Kidney (tissue), 22 donors: ENCODE results near the gene APLNR. TPM values are rescaled to one million over a fixed set of nuclear protein-coding genes. Genes with fewer than 3 reads are reported as not detected.
"Not testable (repeated sequence)": the region's sequence is repeated elsewhere in the genome, so short reads cannot be mapped to it uniquely, and the experiment has no call there.

Experiments used
- DNase-seq, 5 donors: peaks; one replicate each; pipeline ENCODE4 v3.0.0-alpha.2; 2013 to 2020
- FAIRE-seq: peaks from 2 replicates; lab custom pipeline; 2012; peaks lifted over from hg19 to GRCh38; lab: Jason Lieb, UNC
- H3K27ac ChIP-seq, 2 donors: one replicate each; pipeline ENCODE4 v1.7.0; 2013; ENCODE audit warnings: low read depth in 2 of 2, low read length in 2 of 2, inconsistent platforms in 1 of 2
- H3K27me3 ChIP-seq: one replicate; pipeline ENCODE4 v1.7.1; 2013; ENCODE audit warnings: low read length, inconsistent platforms; ENCODE audit not compliant: control insufficient read depth, insufficient read depth
- H3K36me3 ChIP-seq, 3 donors: one replicate each; pipeline versions ENCODE4 v1.7.0 to v1.7.1; 2013; ENCODE audit warnings: low read length in 3 of 3, control low read depth in 1 of 3, inconsistent platforms in 1 of 3; ENCODE audit not compliant: insufficient read depth in 3 of 3, control insufficient read depth in 2 of 3
- H3K4me1 ChIP-seq, 3 donors: one replicate each; pipeline versions ENCODE4 v1.7.0 to v1.7.1; 2013; ENCODE audit warnings: low read length in 3 of 3, inconsistent platforms in 1 of 3, low read depth in 1 of 3; ENCODE audit not compliant: control insufficient read depth in 2 of 3, insufficient read depth in 2 of 3
- H3K4me3 ChIP-seq, 3 donors: one replicate each; pipeline versions ENCODE4 v1.7.0 to v1.8.1; 2013; ENCODE audit warnings: low read length in 3 of 3, control low read depth in 1 of 3, inconsistent platforms in 1 of 3
- H3K9ac ChIP-seq, 3 donors: one replicate each; pipeline versions ENCODE4 v1.7.0 to v1.7.1; 2013; ENCODE audit warnings: low read length in 3 of 3, control low read depth in 1 of 3, inconsistent platforms in 1 of 3
- H3K9me3 ChIP-seq, 3 donors: one replicate each; pipeline versions ENCODE4 v1.7.0 to v1.7.1; 2013; ENCODE audit warnings: low read length in 3 of 3, control low read depth in 1 of 3, inconsistent platforms in 1 of 3; ENCODE audit not compliant: control insufficient read depth in 2 of 3, insufficient read depth in 1 of 3
- intact Hi-C: fragments of 100-400 bp; cut with DNase I; formaldehyde crosslinking; loops from one replicate; pipeline ENCODE4 v1.11.1; 2022
- long read RNA-seq, 10 donors: library from polyadenylated mRNA in 1 of 10; unstranded in 1 of 10; transcript quantifications; one replicate each; pipeline ENCODE4 v2.0.0 and lab custom pipeline, GENCODE V29; 2021 to 2026
- polyA plus RNA-seq: library from polyadenylated mRNA; stranded (reverse); fragments of 350-450 nt; fragmentation: Illumina TruSeq; extraction: RNeasy Lipid Tissue Mini Kit (QIAGEN cat#74804); gene quantifications from one replicate; pipeline ENCODE4 v1.2.3, GENCODE V29; 2014; ENCODE audit warnings: low read depth, low replicate concordance; ENCODE audit not compliant: insufficient read depth
- total RNA-seq: library from RNA; stranded (reverse); fragmentation: NEBNext Ultra II Directional; extraction: Animal tissue kit (Norgen Biotek cat#: 25700); gene quantifications from one replicate; pipeline ENCODE4 v1.2.1, GENCODE V29; 2021
- TF ChIP-seq, protein P1 (sequence below): IDR thresholded peaks from 3 replicates; pipeline ENCODE4 v1.5.1; 2012; ENCODE audit warnings: mild to moderate bottlenecking, moderate library complexity, borderline replicate concordance; ENCODE audit not compliant: insufficient read depth; ENCODE audit errors: extremely low read depth
- donor health status: control.
- donor health status: control.
- donor health status: control.
- donor health status: control.
- donor health status: control.
- donor health status: DM: yes; HTN: yes; CAD: no.
- donor health status: Normal renal cell carcinoma (clear cell type).

The APLNR gene
- total RNA-seq (5.3 TPM), polyA plus RNA-seq (16.6 TPM)
- long read RNA-seq, donor 1, transcript APLNR-202 (1 exons, 3,609 nt), result major isoform, 101 of 103 reads
- long read RNA-seq, donor 1, partial matches to known transcripts, result 0 of 103 reads
- long read RNA-seq, donor 1, other reads (novel, unspliced or antisense), result 0 of 103 reads
- long read RNA-seq, donor 2, transcript APLNR-202 (1 exons, 3,609 nt), result major isoform, 88 of 90 reads
- long read RNA-seq, donor 2, partial matches to known transcripts, result 0 of 90 reads
- long read RNA-seq, donor 2, other reads (novel, unspliced or antisense), result 0 of 90 reads
- long read RNA-seq, donor 3, transcript APLNR-202 (1 exons, 3,609 nt), result major isoform, 83 of 84 reads
- long read RNA-seq, donor 3, partial matches to known transcripts, result 0 of 84 reads
- long read RNA-seq, donor 3, other reads (novel, unspliced or antisense), result 0 of 84 reads
- long read RNA-seq, donor 4, transcript APLNR-202 (1 exons, 3,609 nt), result major isoform, 65 of 66 reads
- long read RNA-seq, donor 4, partial matches to known transcripts, result 0 of 66 reads
- long read RNA-seq, donor 4, other reads (novel, unspliced or antisense), result 0 of 66 reads
- long read RNA-seq, donor 5, transcript APLNR-202 (1 exons, 3,609 nt), result major isoform, 8 of 8 reads
- long read RNA-seq, donor 5, partial matches to known transcripts, result 0 of 8 reads
- long read RNA-seq, donor 5, other reads (novel, unspliced or antisense), result 0 of 8 reads
- long read RNA-seq, donor 6, transcript APLNR-202 (1 exons, 3,609 nt), result major isoform, 37 of 37 reads
- long read RNA-seq, donor 6, partial matches to known transcripts, result 0 of 37 reads
- long read RNA-seq, donor 6, other reads (novel, unspliced or antisense), result 0 of 37 reads
- long read RNA-seq, donor 7, transcript APLNR-202 (1 exons, 3,609 nt), result major isoform, 5 of 5 reads
- long read RNA-seq, donor 7, partial matches to known transcripts, result 0 of 5 reads
- long read RNA-seq, donor 7, other reads (novel, unspliced or antisense), result 0 of 5 reads
- long read RNA-seq, donor 8, transcript APLNR-202 (1 exons, 3,609 nt), result major isoform, 103 of 105 reads
- long read RNA-seq, donor 8, partial matches to known transcripts, result 0 of 105 reads
- long read RNA-seq, donor 8, other reads (novel, unspliced or antisense), result 0 of 105 reads
- long read RNA-seq, donor 9, transcript APLNR-202 (1 exons, 3,609 nt), result major isoform, 71 of 74 reads
- long read RNA-seq, donor 9, partial matches to known transcripts, result 0 of 74 reads
- long read RNA-seq, donor 9, other reads (novel, unspliced or antisense), result 0 of 74 reads
- long read RNA-seq, donor 10, transcript APLNR-202 (1 exons, 3,609 nt), result major isoform, 91 of 93 reads
- long read RNA-seq, donor 10, partial matches to known transcripts, result 0 of 93 reads
- long read RNA-seq, donor 10, other reads (novel, unspliced or antisense), result 0 of 93 reads

DNA sequence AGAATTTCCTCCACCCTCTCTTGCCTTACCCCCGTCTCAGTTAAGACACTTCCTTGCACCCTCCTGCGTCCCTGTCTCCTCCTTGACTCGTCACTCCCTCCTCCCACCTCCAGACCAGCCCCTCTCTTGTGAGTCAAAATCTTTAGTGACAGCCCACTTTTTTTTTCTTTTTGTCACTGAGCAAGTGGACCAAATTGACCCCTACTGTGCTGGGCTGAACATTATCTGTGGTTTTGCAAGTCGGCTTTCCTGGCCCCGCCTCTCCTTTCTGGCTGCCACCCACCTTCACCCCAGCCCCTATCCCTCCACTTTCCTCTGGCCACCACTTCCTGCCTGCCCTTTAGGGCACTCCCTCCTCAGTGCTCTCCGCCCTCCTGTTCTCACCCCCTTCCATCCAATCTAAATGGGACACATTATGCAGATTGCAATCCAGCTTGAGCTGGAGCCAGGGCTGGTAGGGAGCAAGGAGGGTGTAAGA lies at the start of gene APLNR:
TSS of gene APLNR (minus strand) at position 47 of the 478 bp plus-strand sequence. CDS start 246 bp downstream, outside the sequence.
- peaks cover 2% of the 10 kb centered on the region for H3K27me3 ChIP-seq
- no peak within 1 kb of the TSS for H3K27ac ChIP-seq
- H3K9me3 ChIP-seq, result no peaks in the 10 kb centered on the region
- TF ChIP-seq, protein P1, sequence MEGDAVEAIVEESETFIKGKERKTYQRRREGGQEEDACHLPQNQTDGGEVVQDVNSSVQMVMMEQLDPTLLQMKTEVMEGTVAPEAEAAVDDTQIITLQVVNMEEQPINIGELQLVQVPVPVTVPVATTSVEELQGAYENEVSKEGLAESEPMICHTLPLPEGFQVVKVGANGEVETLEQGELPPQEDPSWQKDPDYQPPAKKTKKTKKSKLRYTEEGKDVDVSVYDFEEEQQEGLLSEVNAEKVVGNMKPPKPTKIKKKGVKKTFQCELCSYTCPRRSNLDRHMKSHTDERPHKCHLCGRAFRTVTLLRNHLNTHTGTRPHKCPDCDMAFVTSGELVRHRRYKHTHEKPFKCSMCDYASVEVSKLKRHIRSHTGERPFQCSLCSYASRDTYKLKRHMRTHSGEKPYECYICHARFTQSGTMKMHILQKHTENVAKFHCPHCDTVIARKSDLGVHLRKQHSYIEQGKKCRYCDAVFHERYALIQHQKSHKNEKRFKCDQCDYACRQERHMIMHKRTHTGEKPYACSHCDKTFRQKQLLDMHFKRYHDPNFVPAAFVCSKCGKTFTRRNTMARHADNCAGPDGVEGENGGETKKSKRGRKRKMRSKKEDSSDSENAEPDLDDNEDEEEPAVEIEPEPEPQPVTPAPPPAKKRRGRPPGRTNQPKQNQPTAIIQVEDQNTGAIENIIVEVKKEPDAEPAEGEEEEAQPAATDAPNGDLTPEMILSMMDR, result no peak
- no peaks in the 10 kb centered on the region for H3K36me3 ChIP-seq
- H3K9ac ChIP-seq, result peak within 1 kb of the TSS in 1 of 3 donors; percentile 34
- FAIRE-seq, result no peak
- peaks cover 0 to 3% (median 0%) of the 10 kb centered on the region in 3 donors for H3K4me1 ChIP-seq
- intact Hi-C loops, result no loop called here
- H3K4me3 ChIP-seq, result peak within 1 kb of the TSS; percentile 23 to 56 (median 40)
- peak in 2 of 5 donors; percentile 29 to 55 for DNase-seq

DNA sequence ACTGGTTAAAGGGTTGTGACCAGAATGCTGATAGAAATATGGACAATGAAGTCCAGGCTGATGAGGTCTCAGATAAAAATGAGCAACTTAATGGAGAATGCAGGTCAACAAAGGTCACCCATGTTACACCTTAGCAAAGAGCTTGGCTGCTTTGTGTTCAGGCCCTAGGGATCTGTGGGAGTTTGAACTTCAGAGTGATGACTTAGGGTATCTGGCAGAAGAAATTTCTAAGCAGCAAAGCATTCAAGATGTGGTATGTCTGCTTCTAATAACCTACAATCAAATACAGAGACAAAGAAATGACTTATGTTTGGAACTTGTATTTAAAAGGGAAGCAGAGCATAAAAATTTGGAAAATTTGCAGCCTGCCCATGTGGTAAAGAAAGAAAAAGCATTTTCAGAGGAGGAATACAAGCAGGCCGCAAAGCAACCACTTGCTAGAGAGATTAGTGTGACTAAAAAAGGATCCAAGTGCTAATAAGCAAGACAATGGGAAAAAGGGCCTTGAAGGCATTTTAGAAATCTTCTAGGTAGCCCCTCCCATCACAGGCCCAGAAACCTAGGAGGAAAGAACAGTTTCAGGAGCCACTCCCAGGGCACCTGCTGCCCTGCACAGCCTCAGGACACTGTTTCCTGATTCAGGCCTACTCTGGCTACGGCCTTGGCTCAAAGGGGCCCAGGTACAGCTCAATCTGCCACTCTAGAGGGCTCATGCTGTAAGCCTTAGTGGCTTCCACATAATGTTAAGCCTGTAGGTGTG lies 46.4 kb upstream of the APLNR start:
- Histone ChIP-seq H3K9me3 (no peaks in the 10 kb centered on the region), H3K4me1 (no peaks in the 10 kb centered on the region), H3K27ac (no peak overlapping the region), H3K4me3 (no peak overlapping the region), H3K36me3 (no peaks in the 10 kb centered on the region), H3K9ac (no peak overlapping the region), H3K27me3 (no peaks in the 10 kb centered on the region)
- TF ChIP-seq, protein P1, result no peak
- FAIRE-seq (no peak), DNase-seq (no peak)
- intact Hi-C loops, result no loop called here

DNA sequence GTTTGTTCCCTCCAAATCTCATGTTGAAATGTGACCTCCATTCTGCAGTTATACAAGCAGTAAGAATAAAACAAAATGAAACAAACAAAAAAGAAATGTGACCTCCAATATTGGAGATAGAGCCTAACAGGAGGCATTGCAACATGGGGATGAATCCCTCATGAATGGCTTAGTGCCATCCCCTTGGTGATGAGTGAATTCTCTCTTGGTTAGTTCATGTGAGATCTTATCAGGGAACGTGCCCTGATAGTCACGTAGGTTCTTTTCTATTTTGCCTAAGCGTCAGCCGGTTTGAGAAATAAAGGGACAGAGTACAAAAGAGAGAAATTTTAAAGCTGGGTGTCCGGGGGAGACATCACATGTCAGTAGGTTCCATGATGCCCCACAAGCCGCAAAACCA lies 44.5 kb upstream of the APLNR start:
- DNase-seq, H3K4me3 ChIP-seq, H3K9me3 ChIP-seq, H3K4me1 ChIP-seq, H3K9ac ChIP-seq, FAIRE-seq, H3K27me3 ChIP-seq, H3K27ac ChIP-seq, H3K36me3 ChIP-seq, intact Hi-C loops: not testable (repeated sequence)
